ENCODE data around the gene CEP120. TPM values are rescaled to one million over a fixed set of nuclear protein-coding genes. Genes with fewer than 3 reads are reported as not detected.
"Not testable (repeated sequence)": the region's sequence is repeated elsewhere in the genome, so short reads cannot be mapped to it uniquely, and the experiment has no call there.

Gene CEP120
- total RNA-seq, 2 donors from 2014 or later, result 8.8 to 9.2 TPM

GRCh38 chr5:123441408-123441807 is 18.2 kb upstream of the CEP120 start:
- ATAC-seq (no peak), DNase-seq (no peak)
- intact Hi-C loops (cut with DNase I, micrococcal nuclease), result no loop called here

GRCh38 chr5:123440456-123441181 is 17.4 kb upstream of the CEP120 start:
- intact Hi-C loops (cut with DNase I, micrococcal nuclease), result no loop called here

GRCh38 chr5:123439709-123440108 is 16.5 kb upstream of the CEP120 start:
- DNase-seq (no peak), ATAC-seq (peak; percentile 89)
- intact Hi-C loops (cut with DNase I, micrococcal nuclease), result no loop called here

More at GRCh38 chr5:123440456-123441181, 17.4 kb upstream of the CEP120 start:
- no peak for DNase-seq
- no peak for ATAC-seq

GRCh38 chr5:123438902-123439301 is 15.7 kb upstream of the CEP120 start:
- ATAC-seq, result peak; percentile 87
- DNase-seq, result peak; percentile 45 to 68
- intact Hi-C loops (cut with DNase I, micrococcal nuclease), result no loop called here

GRCh38 chr5:123438244-123438643 is 15.0 kb upstream of the CEP120 start:
- ATAC-seq, result no peak
- intact Hi-C loops (cut with DNase I, micrococcal nuclease), result no loop called here
- no peak for DNase-seq

GRCh38 chr5:123436201-123436600 is 13.0 kb upstream of the CEP120 start:
- no peak for DNase-seq
- intact Hi-C loops (cut with DNase I, micrococcal nuclease), result no loop called here
- no peak for ATAC-seq

GRCh38 chr5:123434796-123435195 is 11.6 kb upstream of the CEP120 start:
- DNase-seq (no peak), ATAC-seq (no peak)
- intact Hi-C loops (cut with DNase I, micrococcal nuclease), result no loop called here

- DNase-seq, result no peak
- no peak for ATAC-seq
- intact Hi-C loops (cut with DNase I, micrococcal nuclease), result no loop called here
These were observed 10.4 kb upstream of the CEP120 start for GRCh38 chr5:123433596-123433995.

- DNase-seq; intact Hi-C loops (cut with DNase I, micrococcal nuclease); ATAC-seq: not testable (repeated sequence)
These were observed 7.2 kb upstream of the CEP120 start for GRCh38 chr5:123430441-123430840.

GRCh38 chr5:123429993-123430392 is 6.8 kb upstream of the CEP120 start:
- intact Hi-C loops (cut with DNase I, micrococcal nuclease), result loop anchor here in 1 of 2 donors (10.0 kb wide), 1 partner anchor 175 kb away; no protein-coding TSS in a partner anchor
- ATAC-seq, result no peak
- DNase-seq, result no peak

- intact Hi-C loops (cut with DNase I, micrococcal nuclease), result loop anchor here in 1 of 2 donors (10.0 kb wide), 1 partner anchor 175 kb away; no protein-coding TSS in a partner anchor
- ATAC-seq, result no peak
- no peak for DNase-seq
These were observed 6.2 kb upstream of the CEP120 start for GRCh38 chr5:123429221-123429954.

- intact Hi-C loops (cut with DNase I, micrococcal nuclease), result loop anchor here in 1 of 2 donors (10.0 kb wide), 1 partner anchor 176 kb away; no protein-coding TSS in a partner anchor
- no peak for DNase-seq
- peak; percentile 13 for ATAC-seq
These were observed 5.5 kb upstream of the CEP120 start for GRCh38 chr5:123428521-123429220.

GRCh38 chr5:123427281-123427680 is 4.1 kb upstream of the CEP120 start:
- DNase-seq (no peak), ATAC-seq (no peak)
- intact Hi-C loops (cut with DNase I, micrococcal nuclease), result loop anchor here in 1 of 2 donors (10.0 kb wide), 1 partner anchor 178 kb away; no protein-coding TSS in a partner anchor

GRCh38 chr5:123425431-123425830 is 2.2 kb upstream of the CEP120 start:
- no peak for ATAC-seq
- no peak for DNase-seq
- intact Hi-C loops (cut with DNase I, micrococcal nuclease), result loop anchor here in 1 of 2 donors (10.0 kb wide), 1 partner anchor 179 kb away; no protein-coding TSS in a partner anchor

GRCh38 chr5:123422433-123423277 is 548 bp downstream of the CEP120 start:
- DNase-seq (no peak), ATAC-seq (peak; percentile 44)
- intact Hi-C loops (cut with DNase I, micrococcal nuclease), result loop anchor here in 1 of 2 donors (5.0 to 10.0 kb wide), 2 partner anchors 95 to 182 kb away; no protein-coding TSS in a partner anchor

GRCh38 chr5:123421773-123422172 is 1.4 kb downstream of the CEP120 start:
- DNase-seq, result no peak
- intact Hi-C loops (cut with DNase I, micrococcal nuclease), result loop anchor here in 1 of 2 donors (5.0 to 10.0 kb wide), 2 partner anchors 96 to 183 kb away; no protein-coding TSS in a partner anchor
- ATAC-seq, result no peak

GRCh38 chr5:123414974-123415373 is 8.2 kb downstream of the CEP120 start:
- DNase-seq (no peak), ATAC-seq (no peak)
- intact Hi-C loops (cut with DNase I, micrococcal nuclease), result no loop called here

- no peak for DNase-seq
- intact Hi-C loops (cut with DNase I, micrococcal nuclease), result no loop called here
- ATAC-seq, result no peak
These were observed 11.0 kb downstream of the CEP120 start for GRCh38 chr5:123412206-123412605.

Measured in left colon (tissue), 2 donors.